Left ventricle myocardium inferior (tissue), 1 donor: ENCODE measurements around the gene DPPA3. TPM values are rescaled to one million over a fixed set of nuclear protein-coding genes. Genes with fewer than 3 reads are reported as not detected.

Experiments
- DNase-seq: peaks from one replicate; pipeline ENCODE4 v3.0.0-alpha.2; 2020
- H3K27ac ChIP-seq: fragments of 200-600 bp; replicated peaks from 2 replicates; pipeline ENCODE4 v1.8.0; 2021
- H3K27me3 ChIP-seq: fragments of 200-600 bp; 2 replicates; pipeline ENCODE4 v1.8.0; 2021; ENCODE audit warnings: low read depth
- H3K36me3 ChIP-seq: fragments of 200-600 bp; 2 replicates; pipeline ENCODE4 v1.8.0; 2021
- H3K4me1 ChIP-seq: fragments of 200-600 bp; 2 replicates; pipeline ENCODE4 v1.8.0; 2021
- H3K4me3 ChIP-seq: fragments of 200-600 bp; 2 replicates; pipeline ENCODE4 v1.8.0; 2021; ENCODE audit warnings: mild to moderate bottlenecking, moderate library complexity
- H3K9me3 ChIP-seq: fragments of 200-600 bp; replicated peaks from 2 replicates; pipeline ENCODE4 v1.8.0; 2021
- CTCF ChIP-seq: fragments of 200-600 bp; IDR thresholded peaks from 2 replicates; pipeline ENCODE4 v1.8.0; 2021; ENCODE audit warnings: antibody characterized with exemption, mild to moderate bottlenecking, borderline replicate concordance
- intact Hi-C: fragments of 100-400 bp; cut with micrococcal nuclease; formaldehyde crosslinking; loops from one replicate; pipeline ENCODE4 v1.11.0; 2022
- total RNA-seq: library from RNA; stranded (reverse); fragmentation: NEBNext Ultra II Directional; extraction: Animal tissue kit (Norgen Biotek cat#: 25700); gene quantifications from one replicate; pipeline ENCODE4 v1.2.1, GENCODE V29; 2021
- donor health status: DM: no; HTN: yes; CAD: no; lungs with severe emphysema.

The DPPA3 gene
- total RNA-seq, 1 donor from 2014 or later: not detected

GRCh38 chr12:7731486-7731885 lies 20.3 kb downstream of the DPPA3 start:
- no peak for DNase-seq
- no peak overlapping the region for H3K27ac ChIP-seq
- intact Hi-C loops: no loop called here
- no peaks in the 10 kb centered on the region for H3K36me3 ChIP-seq
- no peak overlapping the region for H3K4me3 ChIP-seq
- no peak for TF ChIP-seq CTCF
- no peaks in the 10 kb centered on the region for H3K4me1 ChIP-seq
- no peaks in the 10 kb centered on the region for H3K9me3 ChIP-seq
- H3K27me3 ChIP-seq: peaks cover 14% of the 10 kb centered on the region

DNA sequence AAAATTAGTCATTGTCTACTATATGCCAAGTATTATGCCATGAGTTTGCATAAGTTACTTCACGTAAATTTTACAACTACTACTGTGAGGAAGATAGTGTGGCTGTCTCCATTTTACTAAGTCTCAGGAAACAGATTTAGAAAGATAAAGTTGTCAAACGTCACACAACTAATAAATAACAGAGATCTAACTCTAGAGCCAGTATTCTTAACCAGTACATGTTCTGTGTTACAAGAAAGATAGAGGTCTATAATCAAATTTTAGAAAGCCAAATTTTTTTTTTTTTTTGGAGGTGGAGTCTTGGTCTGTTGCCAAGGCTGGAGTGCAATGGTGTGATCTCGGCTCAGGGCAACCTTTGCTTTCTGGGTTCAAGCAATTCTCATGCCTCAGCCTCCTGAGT lies 21.8 kb downstream of the DPPA3 start:
- TF ChIP-seq CTCF: no peak
- H3K27ac ChIP-seq: no peak overlapping the region
- H3K36me3 ChIP-seq: no peaks in the 10 kb centered on the region
- no peaks in the 10 kb centered on the region for H3K4me1 ChIP-seq
- H3K4me3 ChIP-seq: no peak overlapping the region
- no peak for DNase-seq
- H3K27me3 ChIP-seq: peaks cover 9% of the 10 kb centered on the region
- intact Hi-C loops: no loop called here
- H3K9me3 ChIP-seq: no peaks in the 10 kb centered on the region

- H3K9me3 ChIP-seq: peaks cover 11% of the 10 kb centered on the region
- H3K36me3 ChIP-seq: no peaks in the 10 kb centered on the region
- no peak within 1 kb of the TSS for H3K27ac ChIP-seq
- no peak within 1 kb of the TSS for H3K4me3 ChIP-seq
- H3K27me3 ChIP-seq: peaks cover 14% of the 10 kb centered on the region
- intact Hi-C loops: no loop called here
- TF ChIP-seq CTCF: no peak
- DNase-seq: no peak
- no peaks in the 10 kb centered on the region for H3K4me1 ChIP-seq
Observed at GRCh38 chr12:7747246-7747645, 36.0 kb downstream of the DPPA3 start, which contains the start of gene CLEC4C. TSS of gene CLEC4C (minus strand) at chr12:7747375. CDS start at chr12:7747348, 27 bp downstream.

DNA sequence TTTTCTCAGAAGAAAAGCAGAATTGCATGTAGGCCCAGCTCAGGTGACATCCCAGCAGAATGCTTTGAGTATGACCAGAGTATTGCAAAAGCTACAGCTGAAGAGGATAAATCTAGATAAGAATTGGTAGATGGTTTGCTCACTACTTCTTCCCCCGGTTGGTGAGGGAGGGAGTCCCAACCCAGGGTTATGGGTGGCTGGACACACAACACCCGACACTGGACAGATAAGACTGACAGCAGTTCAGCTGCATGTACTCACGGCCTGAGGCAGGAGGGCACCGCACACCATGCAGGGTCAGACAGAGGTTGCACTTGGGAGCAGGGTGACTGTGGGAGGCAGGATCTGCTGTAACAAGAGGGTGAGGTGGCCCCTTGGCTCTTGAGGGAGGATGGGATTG lies 37.6 kb downstream of the DPPA3 start:
- TF ChIP-seq CTCF: no peak
- Histone ChIP-seq H3K27ac (no peak overlapping the region), H3K9me3 (peaks cover 7% of the 10 kb centered on the region), H3K36me3 (no peaks in the 10 kb centered on the region), H3K4me1 (no peaks in the 10 kb centered on the region), H3K4me3 (no peak overlapping the region), H3K27me3 (peaks cover 14% of the 10 kb centered on the region)
- DNase-seq: no peak
- intact Hi-C loops: no loop called here

- Histone ChIP-seq H3K36me3 (no peaks in the 10 kb centered on the region), H3K4me3 (no peak overlapping the region), H3K9me3 (peaks cover 3% of the 10 kb centered on the region), H3K27me3 (peaks cover 14% of the 10 kb centered on the region), H3K27ac (no peak overlapping the region), H3K4me1 (no peaks in the 10 kb centered on the region)
- no peak for DNase-seq
- no peak for TF ChIP-seq CTCF
- intact Hi-C loops: no loop called here
Observed at GRCh38 chr12:7749442-7749841, 38.2 kb downstream of the DPPA3 start.

DNA sequence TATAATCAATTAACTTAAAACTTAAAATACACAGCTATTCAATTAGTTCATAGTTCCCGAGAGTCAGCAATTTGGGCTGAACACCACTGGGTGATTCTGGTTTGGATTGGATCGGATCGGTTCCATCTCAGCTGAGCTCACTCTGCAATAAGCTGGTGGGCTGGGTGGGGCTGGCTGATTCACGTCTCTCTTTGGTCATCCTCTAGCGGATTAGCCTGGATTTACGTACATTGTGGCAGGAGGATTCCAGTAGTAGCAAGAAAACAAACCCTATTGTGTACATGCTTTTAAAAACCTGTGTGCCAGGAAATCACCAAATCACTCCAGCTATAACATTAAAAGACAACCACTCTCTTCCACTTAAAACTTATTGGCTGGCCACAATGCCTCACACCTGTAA lies 39.1 kb downstream of the DPPA3 start:
- peaks cover 3% of the 10 kb centered on the region for H3K9me3 ChIP-seq
- peaks cover 17% of the 10 kb centered on the region for H3K27me3 ChIP-seq
- no peak for DNase-seq
- intact Hi-C loops: no loop called here
- no peaks in the 10 kb centered on the region for H3K36me3 ChIP-seq
- H3K27ac ChIP-seq: no peak overlapping the region
- no peaks in the 10 kb centered on the region for H3K4me1 ChIP-seq
- no peak overlapping the region for H3K4me3 ChIP-seq
- no peak for TF ChIP-seq CTCF
